Measurements from ENCODE around the gene TRIP10.

The TRIP10 gene

DNA sequence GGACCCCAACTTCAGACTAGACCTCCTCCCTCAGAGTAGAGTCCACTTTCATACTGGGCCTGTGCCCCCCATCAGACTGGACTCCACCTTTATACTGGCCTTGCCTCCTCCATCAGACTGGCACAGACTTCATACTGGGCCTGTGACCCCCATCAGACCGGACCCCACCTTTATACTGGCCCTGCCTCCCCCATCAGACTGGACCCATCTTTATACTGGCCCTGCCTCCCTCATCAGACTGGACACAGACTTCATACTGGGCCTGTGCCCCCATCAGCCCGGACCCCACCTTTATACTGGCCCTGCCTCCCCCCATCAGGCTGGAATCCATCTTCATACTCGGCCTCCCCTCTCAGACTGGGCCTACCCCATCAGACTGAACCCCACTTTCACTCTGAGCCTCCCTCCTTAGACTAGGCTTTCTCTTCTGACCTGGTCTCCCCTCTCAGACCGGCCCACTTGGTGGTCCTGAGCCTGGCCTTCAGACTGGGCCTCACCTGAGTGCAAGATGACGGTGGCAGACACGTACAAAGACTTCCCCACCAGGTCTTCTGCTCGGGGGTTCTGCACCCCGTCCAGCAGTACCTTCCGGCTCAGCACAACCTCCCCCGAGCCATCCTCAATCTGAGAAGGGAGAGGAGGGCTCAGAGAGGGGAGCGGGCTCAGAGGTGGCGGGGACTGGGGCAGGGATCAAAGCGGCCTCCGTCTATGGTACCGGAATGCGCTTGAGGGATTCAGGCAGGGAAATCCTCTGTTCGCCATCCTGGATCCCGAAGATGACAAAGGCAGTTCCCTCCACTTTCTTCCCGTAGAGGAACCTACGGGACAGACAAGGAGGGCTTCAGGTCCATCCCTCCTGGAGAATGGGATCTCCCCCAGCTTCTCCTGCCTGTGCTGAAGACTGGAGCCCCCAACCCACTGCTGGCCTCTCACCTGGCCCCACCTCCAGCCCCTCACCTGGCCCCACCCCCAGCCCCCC is 26.5 kb upstream of the TRIP10 start:
- no peak overlapping the region for H3K27ac ChIP-seq
- TF ChIP-seq, protein P1, sequence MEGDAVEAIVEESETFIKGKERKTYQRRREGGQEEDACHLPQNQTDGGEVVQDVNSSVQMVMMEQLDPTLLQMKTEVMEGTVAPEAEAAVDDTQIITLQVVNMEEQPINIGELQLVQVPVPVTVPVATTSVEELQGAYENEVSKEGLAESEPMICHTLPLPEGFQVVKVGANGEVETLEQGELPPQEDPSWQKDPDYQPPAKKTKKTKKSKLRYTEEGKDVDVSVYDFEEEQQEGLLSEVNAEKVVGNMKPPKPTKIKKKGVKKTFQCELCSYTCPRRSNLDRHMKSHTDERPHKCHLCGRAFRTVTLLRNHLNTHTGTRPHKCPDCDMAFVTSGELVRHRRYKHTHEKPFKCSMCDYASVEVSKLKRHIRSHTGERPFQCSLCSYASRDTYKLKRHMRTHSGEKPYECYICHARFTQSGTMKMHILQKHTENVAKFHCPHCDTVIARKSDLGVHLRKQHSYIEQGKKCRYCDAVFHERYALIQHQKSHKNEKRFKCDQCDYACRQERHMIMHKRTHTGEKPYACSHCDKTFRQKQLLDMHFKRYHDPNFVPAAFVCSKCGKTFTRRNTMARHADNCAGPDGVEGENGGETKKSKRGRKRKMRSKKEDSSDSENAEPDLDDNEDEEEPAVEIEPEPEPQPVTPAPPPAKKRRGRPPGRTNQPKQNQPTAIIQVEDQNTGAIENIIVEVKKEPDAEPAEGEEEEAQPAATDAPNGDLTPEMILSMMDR (conservative IDR thresholded peaks at IDR 0.05): no peak

DNA sequence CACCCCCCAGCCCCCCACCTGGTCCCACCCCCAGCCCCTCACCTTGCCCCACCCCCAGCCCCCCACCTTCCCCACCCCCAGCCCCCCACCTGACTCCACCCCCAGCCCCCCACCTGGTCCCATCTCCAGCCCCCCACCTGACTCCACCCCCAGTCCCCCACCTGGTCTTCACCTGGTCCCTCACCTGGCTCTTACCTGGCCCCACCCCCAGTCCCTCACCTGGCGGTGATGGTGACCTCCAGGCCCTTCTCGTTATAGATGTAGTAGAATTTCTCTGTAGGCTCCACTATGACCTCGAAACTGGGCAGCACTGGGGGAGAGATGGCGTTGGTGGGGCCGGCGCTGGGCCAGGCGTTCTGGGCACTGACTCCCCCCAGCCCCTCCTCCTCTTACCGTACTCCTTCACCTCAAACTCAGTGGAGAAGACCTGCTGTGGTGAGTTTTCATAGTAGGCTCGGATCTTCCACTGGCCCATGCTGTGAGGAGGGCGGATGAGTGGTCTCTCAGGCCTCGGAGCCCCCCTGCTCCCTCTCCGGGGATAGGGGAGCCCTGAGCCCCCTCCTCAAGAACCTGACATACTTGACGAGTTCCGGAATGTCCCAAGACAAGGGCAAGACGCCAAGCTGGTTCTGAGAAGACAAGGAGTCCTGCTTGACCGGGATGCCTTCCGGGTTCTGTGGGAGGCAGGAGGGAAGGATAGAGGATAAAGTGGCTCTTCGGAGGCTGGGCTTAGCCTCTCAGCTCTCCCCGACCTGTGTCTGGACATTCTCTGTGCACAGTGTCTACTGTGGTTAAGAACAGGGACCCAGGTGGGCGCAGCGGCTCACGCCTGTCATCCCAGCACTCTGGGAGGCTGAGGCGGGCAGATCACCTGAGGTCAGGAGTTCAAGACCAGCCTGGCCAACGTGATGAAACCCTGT is 25.4 kb upstream of the TRIP10 start:
- no peak overlapping the region for H3K27ac ChIP-seq
- TF ChIP-seq, protein P1 (conservative IDR thresholded peaks at IDR 0.05): no peak

DNA sequence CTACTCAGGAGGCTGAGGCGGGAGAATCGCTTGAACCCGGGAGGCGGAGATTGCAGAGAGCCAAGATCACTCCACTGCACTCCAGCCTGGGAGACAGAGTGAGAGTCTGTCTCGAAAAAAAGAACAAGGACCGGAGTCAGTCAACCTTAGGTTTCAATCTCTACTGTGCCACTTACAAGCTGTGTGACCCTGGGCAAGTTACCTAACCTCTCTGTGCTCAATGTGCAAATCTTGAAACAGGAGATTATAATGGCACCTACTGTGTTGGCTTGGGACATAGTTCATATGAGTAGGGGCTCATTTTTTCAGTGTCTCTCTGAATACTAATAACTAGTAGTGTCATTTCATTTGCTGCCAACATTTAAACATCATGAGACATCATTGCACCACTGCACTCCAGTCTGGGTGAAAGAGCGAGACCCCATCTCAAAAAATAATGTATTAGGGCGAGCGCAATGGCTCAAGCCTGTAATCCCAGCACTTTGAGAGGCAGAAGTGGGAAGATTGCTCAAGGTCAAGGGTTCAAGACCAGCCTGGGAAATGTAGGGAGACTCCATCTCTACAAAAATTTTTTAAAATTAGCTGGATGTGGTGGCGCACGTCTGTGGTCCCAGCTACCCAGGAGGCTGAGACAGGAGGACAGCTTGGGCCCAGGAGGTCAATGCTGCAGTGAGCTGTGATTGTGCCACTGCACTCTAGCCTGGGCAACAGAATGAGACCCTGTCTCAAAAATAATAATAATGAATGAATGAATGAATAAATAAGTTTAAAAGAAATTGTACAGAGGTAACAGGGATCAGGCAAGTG is 24.5 kb upstream of the TRIP10 start:
- TF ChIP-seq, protein P1 (conservative IDR thresholded peaks at IDR 0.05): no peak
- H3K27ac ChIP-seq: no peak overlapping the region

GRCh38 chr19:6716610-6716970 is 22.9 kb upstream of the TRIP10 start:
- H3K27ac ChIP-seq: no peak overlapping the region
- TF ChIP-seq, protein P1 (conservative IDR thresholded peaks at IDR 0.05): no peak

DNA sequence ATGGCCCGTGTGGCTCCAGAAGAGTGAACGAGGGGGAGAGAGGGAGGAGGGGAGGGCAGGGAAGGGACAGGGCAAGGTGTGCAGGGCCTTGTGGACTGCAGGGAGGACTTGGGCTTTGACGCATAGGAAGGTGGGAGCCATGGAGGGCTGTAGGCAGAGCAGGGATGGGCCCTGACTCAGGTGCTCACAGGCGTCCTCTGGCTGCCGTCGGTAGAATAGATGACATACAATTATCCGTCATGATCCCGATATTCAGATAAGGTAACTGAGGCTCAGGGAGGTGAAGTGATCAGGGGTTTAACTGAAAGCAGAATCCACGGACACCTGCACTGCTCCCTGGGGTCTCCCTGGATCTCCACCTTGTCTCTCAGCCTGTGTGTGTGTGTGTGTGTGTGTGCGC is 22.4 kb upstream of the TRIP10 start:
- TF ChIP-seq, protein P1 (conservative IDR thresholded peaks at IDR 0.05): no peak
- no peak overlapping the region for H3K27ac ChIP-seq

GRCh38 chr19:6717441-6717971 is 22.0 kb upstream of the TRIP10 start:
- H3K27ac ChIP-seq: no peak overlapping the region
- TF ChIP-seq, protein P1 (conservative IDR thresholded peaks at IDR 0.05): no peak
